HUDEP-2 (cell line): Measurements from ENCODE around the gene GTF3C5.
"Not testable (repeated sequence)": the region's sequence is repeated elsewhere in the genome, so short reads cannot be mapped to it uniquely, and the experiment has no call there.

ENCODE experiments used
- DNase-seq, 76 experiments: peaks; one replicate each; lab custom pipeline; 2025; ENCODE audit not compliant: unreplicated experiment in 76 of 76; lab: John Stamatoyannopoulos, UW

Gene GTF3C5

DNA sequence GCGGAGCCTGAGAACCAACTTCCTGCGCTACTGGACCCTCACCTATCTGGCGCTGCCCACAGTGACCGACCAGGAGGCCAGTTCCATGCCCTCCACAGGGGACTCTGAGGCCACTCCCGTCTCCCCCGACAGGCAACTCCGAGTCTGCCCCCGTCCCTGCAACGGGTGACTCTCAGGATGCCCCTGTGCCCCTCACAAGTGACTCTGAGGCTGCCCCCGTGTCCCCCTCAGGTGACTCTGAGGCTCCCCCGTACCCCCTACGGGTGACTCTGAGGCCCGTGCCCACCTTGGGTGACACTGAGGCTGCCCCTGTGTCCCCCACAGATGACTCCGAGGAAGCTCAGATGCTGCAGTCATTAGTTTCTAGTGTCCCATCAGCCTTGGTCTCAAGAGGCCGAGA, 56.1 kb downstream of the GTF3C5 start:
- DNase-seq, result no peak

DNA sequence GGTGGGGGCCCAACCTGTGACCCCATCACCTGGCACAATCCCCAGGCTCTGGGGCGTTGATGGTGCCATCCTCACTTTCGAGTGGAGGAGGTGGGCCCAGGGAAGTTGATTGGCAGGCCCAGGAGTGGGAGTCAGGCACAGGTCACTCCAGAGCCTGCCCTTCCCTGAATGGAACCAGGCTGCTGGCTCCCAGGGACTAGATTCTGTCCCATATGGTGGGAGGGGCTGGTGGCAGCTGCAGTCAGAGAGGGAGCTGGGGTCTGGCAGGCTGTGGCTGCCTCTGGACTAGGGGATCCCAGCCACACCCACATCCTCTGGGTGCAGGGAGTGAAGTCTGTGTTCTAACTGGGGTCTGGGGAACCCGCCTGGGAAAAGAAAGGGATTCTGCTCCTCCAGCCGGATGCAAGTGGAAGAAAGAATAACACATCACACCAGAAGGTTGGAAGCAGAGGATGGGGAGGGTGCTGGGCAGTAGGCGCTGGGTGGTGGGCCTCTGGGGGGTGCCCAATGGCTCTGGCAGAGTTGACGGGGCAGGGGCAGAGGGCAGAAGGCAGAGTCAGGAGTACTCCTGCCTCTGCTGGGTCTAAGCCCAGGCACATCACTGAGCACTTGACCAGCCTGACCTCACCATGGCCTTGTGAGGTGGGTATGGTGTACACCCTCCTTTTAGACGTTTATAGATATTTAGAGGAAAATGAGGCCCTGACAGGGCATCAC, 56.8 kb downstream of the GTF3C5 start:
- DNase-seq, result no peak

DNA sequence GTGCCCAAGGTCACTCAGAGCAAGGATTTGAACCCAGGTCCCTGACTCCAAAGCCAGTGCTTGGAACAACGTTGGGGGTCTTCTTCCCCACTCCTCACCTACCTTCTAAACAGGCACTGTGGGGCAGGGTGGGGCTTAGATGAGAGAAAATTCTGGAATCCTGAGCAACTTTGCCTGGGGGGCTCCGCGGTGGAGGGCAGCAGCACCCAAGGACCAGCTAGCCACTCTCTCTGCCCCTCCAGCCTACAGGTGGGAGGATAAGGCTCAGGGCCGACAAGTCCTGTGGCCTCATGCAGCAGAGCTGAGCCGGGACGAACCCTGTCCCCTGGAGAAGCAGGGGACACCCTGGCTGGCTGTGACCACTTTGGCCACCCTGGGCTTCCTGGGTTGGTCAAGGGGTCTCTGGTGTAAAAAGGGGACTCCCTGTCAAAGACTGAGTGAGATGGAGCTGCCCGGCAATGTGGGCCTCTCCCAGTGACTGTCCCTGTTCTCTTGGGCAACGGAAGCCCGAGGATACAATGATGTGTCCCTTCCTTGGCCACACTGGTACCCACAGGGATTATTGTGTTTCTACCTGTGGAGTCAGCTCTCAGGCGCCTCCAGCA, 57.5 kb downstream of the GTF3C5 start:
- DNase-seq, result no peak

DNA sequence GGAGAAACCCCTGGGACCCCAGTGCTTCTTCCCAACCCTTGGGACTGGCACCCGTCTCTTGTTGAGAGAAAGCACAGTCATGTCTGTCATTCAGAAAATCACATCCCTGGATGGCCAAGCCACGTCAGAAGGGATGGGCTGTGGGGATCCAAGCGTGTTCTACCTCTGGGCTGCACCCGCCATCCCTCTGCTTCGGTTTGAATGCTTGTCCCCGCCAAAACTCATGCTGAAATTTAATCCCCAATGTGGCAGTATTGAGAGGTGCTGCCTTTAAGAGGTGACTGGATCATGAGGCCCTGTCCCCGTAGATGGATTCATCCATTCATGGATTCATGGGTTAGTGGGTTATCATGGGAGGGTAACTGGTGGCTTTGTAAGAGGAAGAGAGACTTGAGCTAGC, 58.0 kb downstream of the GTF3C5 start:
- no peak for DNase-seq

DNA sequence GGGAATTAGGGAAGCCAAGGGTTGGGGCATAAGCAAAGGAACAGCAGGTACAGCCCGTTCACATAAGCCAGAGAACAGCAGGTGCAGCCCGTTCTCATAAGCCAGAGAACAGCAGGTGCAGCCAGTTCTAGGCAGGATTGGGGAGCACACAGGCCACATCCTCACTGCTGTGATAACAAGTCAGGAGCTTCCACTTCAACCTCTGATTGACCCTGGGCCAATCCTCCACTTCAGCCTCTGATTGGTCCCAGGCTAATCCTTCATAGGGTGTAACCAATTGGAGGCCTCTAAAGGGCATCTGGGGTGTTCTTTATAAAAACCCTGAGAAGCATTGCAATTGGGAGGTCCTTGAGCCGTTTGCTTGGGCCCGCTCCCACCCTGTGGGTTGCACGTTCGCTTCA, 58.5 kb downstream of the GTF3C5 start:
- DNase-seq, result peak in 7 of 76 experiments; percentile 3 to 29 (median 7)

DNA sequence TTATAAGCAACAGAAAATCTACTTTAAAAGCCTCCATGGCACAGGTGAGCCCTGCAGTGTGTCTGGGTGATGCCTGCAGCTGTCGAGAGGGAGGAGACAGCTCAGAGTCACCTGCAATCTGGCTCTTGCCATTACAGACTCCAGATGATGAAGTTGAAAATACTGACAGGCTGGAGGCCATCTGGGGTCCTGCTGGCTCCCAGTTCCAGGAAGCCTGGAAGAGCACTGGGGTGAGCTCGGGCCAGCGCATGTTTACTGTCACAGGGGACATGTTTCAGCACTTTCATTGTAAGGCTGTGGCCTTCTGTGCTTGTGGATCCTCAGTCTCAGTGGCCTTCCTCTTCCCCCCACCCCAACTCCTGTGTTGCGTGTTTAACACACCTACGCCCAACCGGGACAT, 59.4 kb downstream of the GTF3C5 start:
- no peak for DNase-seq

DNA sequence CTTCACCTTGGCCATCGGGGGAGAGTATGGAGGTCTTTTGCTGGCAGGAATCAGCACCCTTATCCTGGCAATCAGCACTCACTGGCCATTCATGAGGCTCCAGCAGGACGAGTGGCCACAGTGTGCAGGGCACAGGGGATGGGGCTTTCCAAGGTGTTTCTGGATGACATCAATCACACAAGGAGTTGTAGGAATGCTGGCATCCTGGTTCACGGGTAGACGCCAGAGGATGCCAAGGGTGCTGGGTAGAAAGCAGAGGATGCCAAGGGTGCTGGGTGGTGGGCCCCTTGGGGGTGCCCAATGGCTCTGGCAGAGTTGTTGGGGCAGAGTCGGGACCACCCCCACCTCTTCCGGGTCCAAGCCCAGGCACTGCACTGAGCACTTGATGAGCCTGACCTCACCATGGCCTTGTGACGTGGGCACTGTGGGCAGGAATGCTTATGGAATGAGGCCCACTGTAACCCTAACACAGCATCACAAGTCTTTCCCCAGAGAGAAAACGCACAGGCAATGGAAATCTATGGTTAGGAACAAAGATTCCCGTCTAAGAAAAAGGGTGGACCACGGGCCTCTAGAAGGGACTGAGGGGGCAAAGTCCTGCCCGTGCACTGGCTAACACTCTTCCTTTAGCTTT, 60.1 kb downstream of the GTF3C5 start:
- DNase-seq, result no peak

DNA sequence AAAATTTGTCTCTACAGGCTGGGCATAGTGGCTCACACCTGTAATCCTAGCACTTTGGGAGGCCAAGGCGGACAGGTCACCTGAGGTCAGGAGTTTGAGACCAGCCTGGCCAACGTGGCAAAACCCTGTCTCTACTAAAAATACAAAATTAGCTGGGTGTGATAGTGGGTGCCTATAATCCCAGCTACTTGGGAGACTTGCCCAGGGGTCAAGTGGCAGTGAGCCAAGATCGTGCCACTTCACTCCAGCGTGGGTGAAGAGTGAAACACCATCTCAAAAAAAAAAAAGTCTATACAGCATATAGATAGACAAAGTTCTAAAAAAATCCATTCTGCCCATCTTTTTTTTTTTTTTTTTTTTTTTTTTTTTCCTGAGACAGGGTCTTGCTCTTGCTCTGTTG, 63.6 kb downstream of the GTF3C5 start:
- not testable (repeated sequence) for DNase-seq

DNA sequence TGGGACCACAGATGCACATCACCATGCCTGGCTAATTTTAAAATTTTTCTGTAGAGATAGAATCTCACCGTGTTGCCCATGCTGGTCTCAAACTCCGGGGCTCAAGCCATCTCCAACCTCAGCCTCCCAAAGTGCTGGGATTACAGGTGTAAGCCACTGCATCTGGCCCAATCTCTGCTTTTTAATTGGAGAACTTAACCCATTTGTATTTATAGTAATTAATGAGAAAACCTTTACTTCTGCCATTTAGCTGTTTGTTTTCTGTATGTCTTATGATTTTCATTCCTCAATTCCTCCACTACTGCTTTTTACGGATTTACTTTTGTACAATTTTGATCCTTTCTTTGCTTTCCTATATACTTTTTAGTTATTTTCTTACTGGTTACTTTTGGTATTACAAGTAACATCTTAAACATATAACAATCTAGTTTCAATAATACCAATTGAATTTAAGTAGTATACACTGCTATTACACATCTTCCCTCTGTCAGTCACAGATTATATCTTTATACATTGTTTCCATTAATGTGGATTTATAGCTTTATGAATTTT, 64.1 kb downstream of the GTF3C5 start:
- no peak for DNase-seq

DNA sequence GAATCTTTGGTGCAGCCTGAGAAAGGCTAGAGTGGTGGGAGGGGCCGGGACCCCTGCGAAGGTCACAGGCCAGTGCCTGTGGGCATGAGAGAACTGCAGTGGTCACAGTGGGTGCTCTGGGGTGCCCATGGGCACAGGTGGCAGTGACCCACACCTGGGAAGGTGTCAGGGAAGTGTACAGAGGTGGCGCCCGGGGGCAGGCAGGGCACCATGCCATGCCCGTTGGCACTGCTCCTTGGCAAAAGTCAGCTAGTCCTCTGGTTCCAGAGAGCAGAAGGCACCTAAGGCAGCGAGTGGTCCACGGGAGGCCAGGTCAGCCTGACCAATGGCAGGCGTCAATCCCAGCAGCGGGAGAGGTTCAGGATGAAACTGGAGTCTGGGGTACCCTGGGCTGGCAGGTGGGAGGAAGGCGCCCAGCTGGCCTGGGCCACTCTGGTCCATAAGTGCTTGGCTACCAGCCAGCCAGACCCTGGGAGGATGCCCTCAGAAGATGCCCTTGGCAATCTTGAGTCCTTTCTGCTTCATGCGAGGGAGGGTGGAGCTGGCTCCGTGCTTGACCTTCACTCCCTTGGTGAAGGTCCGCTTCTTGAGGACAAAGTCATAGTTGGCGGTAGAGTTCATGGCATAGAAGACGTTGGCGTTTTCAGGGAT, 67.4 kb downstream of the GTF3C5 start:
- no peak for DNase-seq

DNA sequence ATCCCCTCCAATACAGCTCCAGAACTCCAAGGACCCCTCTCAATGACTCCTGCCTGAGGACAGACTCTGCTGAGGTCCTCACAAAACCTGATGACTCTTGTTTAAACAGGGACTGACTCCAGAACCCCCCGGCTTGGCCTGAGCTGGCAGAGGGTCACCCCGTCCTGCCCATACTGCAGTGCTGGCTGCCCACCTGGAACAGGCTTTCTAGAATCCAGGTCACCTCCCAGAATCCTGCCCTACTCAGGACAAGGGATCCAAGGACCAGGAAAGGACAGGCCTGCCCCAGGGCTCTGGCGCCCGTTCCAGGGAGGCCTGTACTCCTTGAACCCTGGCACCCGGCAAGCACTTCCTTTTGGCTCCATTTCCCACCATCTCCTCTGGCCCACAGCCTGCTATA, 68.1 kb downstream of the GTF3C5 start:
- no peak for DNase-seq

DNA sequence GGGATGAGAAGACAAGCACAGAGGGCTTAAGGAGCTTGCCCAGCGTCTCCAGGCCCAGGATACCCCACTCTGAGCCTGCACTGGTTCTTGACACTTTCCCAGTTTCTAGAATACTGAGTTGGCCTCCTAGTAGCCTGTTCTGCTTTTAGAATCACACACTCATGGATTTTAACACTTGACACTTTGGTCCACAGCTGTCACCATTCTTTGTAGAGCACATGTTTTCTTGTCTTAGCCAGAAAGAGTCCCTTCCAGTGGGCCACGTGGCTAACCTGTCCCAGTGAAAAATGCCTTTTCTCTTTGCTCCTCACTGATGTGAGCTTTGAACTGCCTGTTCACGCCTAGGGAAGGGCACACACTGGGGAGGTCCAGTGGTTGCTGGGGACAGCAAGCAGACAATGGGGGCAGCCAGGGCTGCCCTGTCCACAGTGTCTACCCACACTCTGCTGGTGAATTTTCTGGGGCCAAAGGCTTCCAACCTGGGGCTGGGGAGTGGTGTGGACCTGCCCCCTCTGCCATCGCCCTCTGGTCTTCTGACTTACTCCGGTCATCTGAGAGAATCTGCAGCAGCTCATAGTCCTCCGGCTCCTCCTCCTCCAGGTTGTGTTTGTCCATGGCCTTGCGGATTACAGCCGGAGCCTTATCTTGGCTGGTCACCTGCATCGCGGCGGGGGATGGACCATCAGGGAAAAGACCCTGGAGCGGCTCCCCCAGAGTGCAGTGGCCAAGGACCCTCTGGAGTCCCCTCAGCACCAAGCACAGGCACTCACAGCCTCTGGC, 69.1 kb downstream of the GTF3C5 start:
- no peak for DNase-seq

DNA sequence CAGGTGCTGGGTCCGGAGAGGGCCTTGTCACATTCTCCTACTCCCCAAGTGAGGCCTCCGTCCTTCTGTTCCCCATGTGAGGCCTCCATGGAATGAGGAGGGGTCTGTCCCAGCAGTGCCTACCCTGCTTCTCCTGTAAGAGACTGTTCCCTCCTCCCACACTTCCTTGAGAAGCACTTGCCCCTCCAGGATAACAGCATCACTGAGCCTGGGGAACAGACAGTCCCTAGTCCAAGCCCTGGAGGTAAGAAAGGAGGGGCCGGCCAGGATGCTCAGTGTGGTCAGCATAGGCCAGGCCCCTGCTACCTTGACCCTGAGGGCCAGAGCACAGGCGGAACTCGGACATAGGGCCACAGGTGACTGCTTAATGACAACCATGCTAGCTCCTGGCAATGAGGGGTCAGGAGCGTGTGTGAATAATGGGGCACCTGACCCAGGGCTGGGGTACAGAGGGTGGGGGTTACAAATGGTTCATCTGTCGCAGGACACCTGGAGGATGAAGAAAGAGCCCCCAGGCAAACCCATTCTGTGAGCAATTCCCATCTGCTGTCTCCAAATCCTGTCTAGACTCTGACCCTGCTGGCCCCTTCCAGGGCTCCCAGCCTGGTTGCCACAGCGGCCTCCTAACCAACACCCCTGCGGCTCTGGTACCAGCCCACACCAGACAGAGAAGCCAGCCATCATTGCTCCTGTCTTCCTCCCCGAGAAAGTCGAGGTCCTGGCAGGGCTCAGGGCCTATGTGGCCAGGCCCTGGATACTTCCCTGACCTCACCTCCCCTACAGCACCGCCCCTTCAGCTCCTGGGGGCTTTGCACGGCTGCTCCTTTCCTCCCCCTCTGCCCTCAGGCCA, 69.9 kb downstream of the GTF3C5 start:
- DNase-seq, result no peak

DNA sequence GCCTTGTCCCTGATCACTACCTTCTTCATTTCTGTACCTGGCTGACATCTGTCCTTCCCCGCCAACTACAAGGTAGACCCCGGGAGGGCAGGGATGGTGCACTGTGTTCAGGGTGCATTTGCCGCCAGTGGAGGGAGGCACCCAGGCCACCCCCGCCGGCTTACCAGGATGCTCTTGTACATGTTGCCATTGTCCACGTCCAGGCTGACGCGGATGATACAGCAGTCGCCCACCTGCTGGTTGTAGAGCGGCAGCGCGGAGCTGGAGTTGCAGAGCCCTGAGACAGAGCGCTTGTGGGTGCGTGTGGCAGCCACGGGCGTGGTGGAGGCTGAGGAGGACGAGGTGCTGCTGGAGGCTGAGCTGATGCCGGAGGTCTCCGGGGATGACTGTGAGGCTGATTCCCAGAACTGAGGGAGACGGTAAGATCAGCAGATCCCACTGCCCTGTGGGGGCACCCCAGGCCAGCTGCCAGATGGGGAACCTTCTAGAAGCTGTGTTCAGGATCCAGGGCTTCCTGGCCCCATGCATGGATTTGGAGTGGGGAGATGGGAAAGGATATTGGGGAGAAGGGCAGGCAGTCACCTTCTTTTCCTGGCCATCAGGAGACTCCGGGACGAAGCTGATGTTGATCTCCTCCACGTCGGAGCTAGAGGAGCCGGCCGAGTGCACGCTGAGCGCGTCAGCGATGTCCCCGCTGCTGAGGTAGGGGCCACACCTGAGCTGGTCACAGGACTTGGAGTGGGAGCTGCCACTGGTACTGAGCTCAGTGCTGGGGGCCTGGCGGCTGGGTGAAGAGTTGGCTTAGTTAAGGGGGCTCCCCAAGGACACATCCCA, 70.8 kb downstream of the GTF3C5 start:
- DNase-seq, result no peak

DNA sequence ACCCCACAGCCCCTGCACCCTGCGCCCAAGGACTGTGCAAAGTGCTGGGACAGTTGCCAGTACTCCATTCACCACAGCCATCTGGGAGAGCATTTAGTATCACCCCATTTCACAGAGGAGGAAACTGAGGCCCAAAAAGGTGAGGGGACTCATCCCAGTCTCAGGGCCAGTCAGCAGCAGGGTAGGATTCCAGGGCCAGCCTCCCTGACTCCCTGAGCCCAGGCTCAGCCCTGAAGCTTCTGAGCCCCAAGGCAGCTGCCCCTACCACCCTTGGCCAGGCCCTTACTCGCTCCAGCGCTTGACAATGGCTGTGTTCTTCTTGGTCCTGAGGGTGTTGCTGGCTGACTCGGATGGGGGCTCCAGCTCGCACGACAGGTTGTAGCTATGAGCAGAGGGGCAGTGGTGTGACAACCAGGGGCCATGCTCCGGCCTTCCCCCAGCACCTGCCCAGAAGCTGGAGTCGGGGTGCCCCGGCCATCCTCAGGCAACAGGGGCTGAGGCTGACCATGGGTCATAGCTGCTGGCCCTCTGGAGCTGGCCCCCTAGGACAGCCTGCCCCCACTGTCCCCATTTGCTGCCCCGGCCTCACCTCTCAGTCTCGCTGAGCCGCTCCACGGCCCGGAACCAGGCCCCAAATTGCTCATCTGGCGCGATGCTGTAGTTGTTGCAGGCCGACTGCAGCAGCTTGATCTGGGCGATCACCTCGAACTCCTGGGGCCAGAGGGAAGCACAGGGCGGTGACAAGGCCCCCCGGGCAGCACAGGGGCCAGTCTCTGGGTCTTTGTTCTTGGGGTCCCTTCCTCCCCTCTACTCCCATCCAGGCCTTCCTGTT, 71.6 kb downstream of the GTF3C5 start:
- no peak for DNase-seq

DNA sequence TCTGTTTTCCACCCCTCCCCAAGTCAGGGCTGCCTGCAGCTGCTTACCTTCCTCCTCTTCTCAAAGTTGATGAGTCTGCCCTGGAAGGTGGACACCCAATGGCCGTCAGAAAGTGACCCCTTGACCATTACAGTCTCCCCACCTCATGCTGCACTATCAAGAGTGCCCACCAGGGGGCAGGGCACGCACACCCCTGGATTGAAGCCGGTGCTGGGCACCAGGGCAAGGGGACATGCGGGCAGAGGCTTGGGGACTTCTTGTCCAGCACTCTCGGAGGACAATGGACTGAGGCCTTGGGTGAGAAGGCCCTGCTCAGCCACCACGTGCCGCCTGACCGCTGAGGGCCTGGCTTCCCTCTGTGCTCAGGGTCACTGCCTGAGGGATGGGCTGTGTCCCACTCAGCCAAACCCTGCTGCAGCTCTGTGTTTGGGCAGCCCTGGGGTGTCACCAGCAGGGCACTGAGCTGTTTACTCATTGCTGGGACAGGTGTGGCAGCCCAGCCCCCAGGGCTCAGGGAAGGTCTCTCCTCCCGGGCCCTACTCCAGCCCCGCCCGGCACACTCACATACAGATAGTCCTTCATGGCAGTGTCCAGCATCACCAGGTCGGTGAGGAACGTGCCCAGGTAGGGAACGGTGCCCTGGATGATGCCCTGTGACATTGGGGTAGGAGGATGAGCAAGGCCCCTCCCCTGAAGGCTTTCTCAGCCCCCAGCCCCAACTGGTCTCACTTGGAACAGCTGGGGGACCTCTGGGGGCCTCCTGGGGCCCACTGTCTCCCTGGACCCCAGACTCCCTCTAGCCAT, 72.6 kb downstream of the GTF3C5 start:
- peak in 30 of 76 experiments; percentile 1 to 46 (median 22) for DNase-seq

DNA sequence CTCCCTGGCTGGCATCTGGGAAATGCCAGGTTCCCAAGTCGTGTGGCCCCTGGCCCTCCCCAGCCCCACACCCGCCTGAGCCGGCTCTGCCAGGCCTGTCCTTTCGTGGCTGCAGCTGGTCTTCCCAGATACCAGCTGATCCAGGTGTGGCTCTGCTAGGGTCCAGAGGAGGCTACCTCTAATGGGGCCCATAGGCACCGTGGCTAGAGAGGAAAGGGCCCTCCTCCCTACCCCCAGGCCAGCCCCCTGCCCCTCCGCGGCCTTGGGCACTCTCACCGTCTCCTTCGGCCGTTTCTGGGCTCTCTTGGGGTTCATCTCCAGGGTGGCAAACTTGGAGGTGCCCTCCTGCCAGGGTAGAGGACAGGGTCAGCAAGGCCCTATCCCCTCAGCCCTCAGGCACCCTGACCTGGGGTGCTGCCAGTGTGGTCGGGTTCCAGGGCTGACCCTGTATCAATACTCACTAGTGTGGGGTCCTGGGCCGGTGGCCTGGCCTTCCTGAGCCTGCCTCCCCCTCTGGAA, 73.2 kb downstream of the GTF3C5 start:
- no peak for DNase-seq
